H1 (cell line): Measurements from ENCODE around the gene GNAT1. TPM values are rescaled to one million over a fixed set of nuclear protein-coding genes. Genes with fewer than 3 reads are reported as not detected.

Experiments
- CTCF ChIA-PET: fragments of 300-600 bp; sonication (Branson Sonifier 250); formaldehyde crosslinking; loops from one replicate; lab custom pipeline; 2021; ENCODE audit not compliant: partially characterized antibody; lab: Charles Lee
- POLR2A ChIA-PET: fragments of 300-600 bp; sonication (Branson Sonifier 250); formaldehyde crosslinking; loops from one replicate; lab custom pipeline; 2021; ENCODE audit warnings: inconsistent platforms; ENCODE audit not compliant: partially characterized antibody; lab: Charles Lee
- DNase-seq, 2 experiments: peaks; one replicate each; pipeline versions ENCODE4 v3.0.0 to v3.0.0-alpha.2; 2010 to 2022; ENCODE audit warnings: low spot score in 2 of 2, low read depth in 1 of 2, mixed read lengths in 1 of 2
- FAIRE-seq: peaks from 2 replicates; lab custom pipeline; 2011; peaks lifted over from hg19 to GRCh38; lab: Jason Lieb, UNC
- H2AFZ ChIP-seq: 2 replicates; pipeline ENCODE4 v1.8.1; 2012; ENCODE audit warnings: low read length, inconsistent platforms
- H2AK5ac ChIP-seq: 2 replicates; pipeline ENCODE4 v1.6.1; 2013; ENCODE audit warnings: low read depth, low read length
- H2BK120ac ChIP-seq: replicated peaks from 2 replicates; pipeline ENCODE3; 2013; ENCODE audit warnings: low read depth, low read length, inconsistent platforms
- H2BK12ac ChIP-seq: 2 replicates; pipeline ENCODE4 v1.6.1; 2013; ENCODE audit warnings: low read depth, low read length
- H2BK15ac ChIP-seq: 2 replicates; pipeline ENCODE4 v1.6.1; 2013; ENCODE audit warnings: low read length
- H2BK20ac ChIP-seq: 2 replicates; pipeline ENCODE4 v1.6.1; 2013; ENCODE audit warnings: low read length
- H2BK5ac ChIP-seq: 2 replicates; pipeline ENCODE4 v1.6.1; 2013; ENCODE audit warnings: low read depth, low read length
- H3K14ac ChIP-seq: 2 replicates; pipeline ENCODE4 v1.6.1; 2013; ENCODE audit warnings: inconsistent platforms; ENCODE audit not compliant: insufficient read length
- H3K18ac ChIP-seq: 2 replicates; pipeline ENCODE4 v1.6.1; 2013; ENCODE audit warnings: low read length; ENCODE audit errors: extremely low read depth
- H3K23ac ChIP-seq: 2 replicates; pipeline ENCODE4 v1.6.1; 2013; ENCODE audit warnings: inconsistent platforms; ENCODE audit not compliant: insufficient read length
- H3K23me2 ChIP-seq: 2 replicates; pipeline ENCODE4 v1.6.1; 2013; ENCODE audit warnings: low read depth, low read length
- H3K27ac ChIP-seq: 2 replicates; pipeline ENCODE4 v1.6.1; 2011; ENCODE audit warnings: low read depth, low read length, inconsistent platforms
- H3K27me3 ChIP-seq, 4 experiments: replicated peaks in 1 of 4; 1 replicate in 1 of 4; 2 replicates in 3 of 4; pipeline versions ENCODE4 v1.6.1 to v1.8.1; 2011 to 2013; ENCODE audit warnings: low read length in 3 of 4, mild to moderate bottlenecking in 3 of 4, inconsistent platforms in 2 of 4, mixed read lengths in 2 of 4, moderate library complexity in 1 of 4; ENCODE audit not compliant: control insufficient read depth in 3 of 4, insufficient read depth in 3 of 4; ENCODE audit errors: extremely low read depth in 1 of 4
- H3K36me3 ChIP-seq, 4 experiments: 2 replicates each; pipeline versions ENCODE4 v1.6.1 to v1.8.1; 2011 to 2013; ENCODE audit warnings: mild to moderate bottlenecking in 4 of 4, low read length in 3 of 4, moderate library complexity in 2 of 4, control low read depth in 1 of 4, inconsistent platforms in 1 of 4; ENCODE audit not compliant: insufficient read depth in 4 of 4, control insufficient read depth in 2 of 4
- H3K4ac ChIP-seq: replicated peaks from 2 replicates; pipeline ENCODE3; 2013; ENCODE audit warnings: low read length, low read depth, mixed read lengths, inconsistent platforms; ENCODE audit not compliant: insufficient read length
- H3K4me1 ChIP-seq, 4 experiments: replicated peaks in 1 of 4; 1 replicate in 1 of 4; 2 replicates in 3 of 4; pipeline versions ENCODE4 v1.6.1 to v1.8.1; 2011 to 2013; ENCODE audit warnings: low read length in 3 of 4, inconsistent platforms in 2 of 4, mixed read lengths in 1 of 4; ENCODE audit not compliant: insufficient read depth in 4 of 4, control insufficient read depth in 3 of 4
- H3K4me2 ChIP-seq, 2 experiments: 2 replicates each; pipeline versions ENCODE4 v1.6.1 to v1.8.1; 2011 to 2013; ENCODE audit warnings: low read depth in 2 of 2, low read length in 2 of 2, control low read depth in 1 of 2, inconsistent platforms in 1 of 2, mild to moderate bottlenecking in 1 of 2; ENCODE audit not compliant: insufficient read depth in 1 of 2
- H3K4me3 ChIP-seq, 4 experiments: fragments of 200-600, 300-600 bp in 1 of 4; sonication (generic), shearing (Covaris generic), sonication (Bioruptor Twin) in 1 of 4; 2 replicates each; pipeline versions ENCODE4 v1.5.1 to v1.8.1; 2011 to 2016; ENCODE audit warnings: low read length in 4 of 4, low read depth in 3 of 4, control low read depth in 2 of 4, inconsistent platforms in 2 of 4, mild to moderate bottlenecking in 2 of 4, mixed read lengths in 1 of 4, moderate library complexity in 1 of 4; ENCODE audit not compliant: insufficient read depth in 2 of 4; ENCODE audit errors: extremely low read depth in 1 of 4
- H3K56ac ChIP-seq: replicated peaks from 2 replicates; pipeline ENCODE3; 2013; ENCODE audit warnings: low read depth, mild to moderate bottlenecking, mixed read lengths, low read length, inconsistent platforms; ENCODE audit not compliant: insufficient read length
- H3K79me1 ChIP-seq: 2 replicates; pipeline ENCODE4 v1.6.1; 2013; ENCODE audit warnings: low read depth, low read length, control low read depth
- H3K79me2 ChIP-seq, 2 experiments: 2 replicates each; pipeline versions ENCODE4 v1.6.1 to v1.8.1; 2012 to 2013; ENCODE audit warnings: low read length in 2 of 2, mild to moderate bottlenecking in 2 of 2, inconsistent platforms in 1 of 2; ENCODE audit not compliant: insufficient read depth in 2 of 2, control insufficient read depth in 1 of 2
- H3K9ac ChIP-seq, 4 experiments: replicated peaks in 1 of 4; 1 replicate in 1 of 4; 2 replicates in 3 of 4; pipeline versions ENCODE4 v1.6.1 to v1.8.1; 2011 to 2013; ENCODE audit warnings: low read depth in 3 of 4, low read length in 3 of 4, control low read depth in 2 of 4, mild to moderate bottlenecking in 2 of 4, moderate library complexity in 2 of 4, inconsistent platforms in 1 of 4; ENCODE audit errors: extremely low read depth in 1 of 4
- H3K9me3 ChIP-seq, 2 experiments: 2 replicates each; pipeline versions ENCODE4 v1.6.1 to v1.8.1; 2012 to 2013; ENCODE audit warnings: mild to moderate bottlenecking in 2 of 2, moderate library complexity in 2 of 2, control low read depth in 1 of 2, inconsistent platforms in 1 of 2, low read depth in 1 of 2, low read length in 1 of 2, mixed read lengths in 1 of 2; ENCODE audit not compliant: insufficient read depth in 2 of 2
- H4K20me1 ChIP-seq, 2 experiments: replicated peaks in 1 of 2; 2 replicates each; pipeline versions ENCODE3 to v1.8.1; 2011 to 2013; ENCODE audit warnings: inconsistent platforms in 2 of 2, low read length in 2 of 2, mild to moderate bottlenecking in 1 of 2; ENCODE audit not compliant: insufficient read depth in 2 of 2, control insufficient read depth in 1 of 2
- H4K5ac ChIP-seq: 2 replicates; pipeline ENCODE4 v1.6.1; 2013; ENCODE audit warnings: low read length, low read depth, mixed read lengths, inconsistent platforms; ENCODE audit not compliant: insufficient read length
- H4K8ac ChIP-seq: 2 replicates; pipeline ENCODE4 v1.8.0; 2013; ENCODE audit warnings: mild to moderate bottlenecking, moderate library complexity, low read length, inconsistent platforms; ENCODE audit not compliant: insufficient read depth; ENCODE audit errors: extremely low read depth
- H4K91ac ChIP-seq: replicated peaks from 2 replicates; pipeline ENCODE3; 2013; ENCODE audit warnings: low read length, mixed read lengths, inconsistent platforms; ENCODE audit not compliant: insufficient read length
- CTBP2 ChIP-seq: IDR thresholded peaks from 2 replicates; pipeline ENCODE4 v1.7.0; 2011; ENCODE audit warnings: borderline replicate concordance, mild to moderate bottlenecking, moderate library complexity, mixed read lengths, low read length; ENCODE audit not compliant: insufficient read depth, insufficient read length
- KDM1A ChIP-seq: fragments of 200-600, 300-600 bp; sonication (generic); IDR thresholded peaks from 2 replicates; pipeline ENCODE4 v1.7.1; 2016; ENCODE audit warnings: mild to moderate bottlenecking, low read length, borderline replicate concordance
- SIN3A ChIP-seq, 2 experiments: IDR thresholded peaks in 1 of 2; conservative IDR thresholded peaks in 1 of 2; 2 replicates each; pipeline ENCODE4 v1.6.1; 2011 to 2012; ENCODE audit warnings: low read length in 2 of 2, improper control_type of control experiment in 1 of 2, low read depth in 1 of 2, mild to moderate bottlenecking in 1 of 2
- TAF1 ChIP-seq: IDR thresholded peaks from 2 replicates; pipeline ENCODE4 v1.6.1; 2011; ENCODE audit warnings: mild to moderate bottlenecking, low read depth, low read length
- WGBS, 2 experiments: shearing (Covaris generic) in 1 of 2; methylation state at CpG; one replicate each; pipeline versions ENCODE4 v1.1.6 to v1.1.7; 2013 to 2015; ENCODE audit warnings: low lambda C conversion rate in 2 of 2, mixed read lengths in 2 of 2, inconsistent platforms in 1 of 2, low coverage in 1 of 2, missing lambda C conversion rate in 1 of 2; ENCODE audit not compliant: insufficient replicate concordance in 2 of 2, insufficient coverage in 1 of 2, insufficient read length in 1 of 2; ENCODE audit errors: extremely low coverage in 1 of 2, missing lambda C conversion rate in 1 of 2; 5-methylcytosine and 5-hydroxymethylcytosine counted together
- polyA plus RNA-seq, 7 experiments: library from polyadenylated mRNA; depleted of rRNA in 3 of 7; stranded (reverse) in 5 of 7; unstranded in 2 of 7; fragments of >200 nt in 5 of 7; fragments of 200-250 nt in 2 of 7; gene quantifications; 1 replicate in 5 of 7; 2 replicates in 1 of 7; 4 replicates in 1 of 7; pipeline versions ENCODE4 v1.2.1 to v1.2.3, GENCODE V29; 2011 to 2013; ENCODE audit warnings: missing spikeins in 2 of 7, mixed read lengths in 2 of 7
- total RNA-seq: library from RNA; stranded (reverse); fragmentation: NEBNext Ultra II Directional; extraction: Animal tissue kit (Norgen Biotek cat#: 25700); gene quantifications from 2 replicates; pipeline ENCODE4 v1.2.1, GENCODE V29; 2021
- TF ChIP-seq, protein P1 (sequence below): IDR thresholded peaks from 2 replicates; pipeline ENCODE4 v1.6.1; 2012; ENCODE audit warnings: inconsistent platforms

GNAT1 gene
- total and polyA plus RNA-seq, 2 of the 8 experiments (the other 6 are each of a cell fraction or from before 2014, with no cell fraction given) = 0.08 TPM; not detected in 1

DNA sequence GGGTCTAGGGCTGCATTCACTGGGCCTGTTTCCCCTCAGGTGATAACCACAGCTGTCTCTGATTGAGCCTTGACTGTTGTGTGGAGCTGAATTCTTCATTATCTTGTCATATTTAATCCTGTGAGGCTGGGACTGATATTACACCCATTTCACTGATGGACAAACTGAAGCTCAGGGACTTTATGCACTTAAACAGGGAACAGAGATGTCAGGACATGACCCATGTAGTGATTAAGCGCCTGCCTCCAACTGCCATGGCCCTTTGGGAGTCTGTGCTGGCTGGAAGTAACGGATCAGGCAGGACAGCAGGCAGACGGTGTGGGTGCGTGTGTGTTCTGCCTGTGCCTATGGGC lies 52.1 kb downstream of the GNAT1 start:
- no peak overlapping the region for H3K23ac ChIP-seq
- peaks cover 12 to 70% (median 61%) of the 10 kb centered on the region in 4 experiments for H3K4me1 ChIP-seq
- H4K91ac ChIP-seq = peak overlapping the region; percentile 71
- H3K4me2 ChIP-seq = no peak overlapping the region
- H3K23me2 ChIP-seq = peaks cover 5% of the 10 kb centered on the region; the same call in 1 of the 2 replicates
- H3K18ac ChIP-seq = peak overlapping the region; percentile 44; the same call in 1 of the 2 replicates
- peak overlapping the region; percentile 95; the same call in 1 of the 2 replicates for H2BK15ac ChIP-seq
- H4K5ac ChIP-seq = no peak overlapping the region
- peak overlapping the region; percentile 34; the same call in 1 of the 2 replicates for H2BK20ac ChIP-seq
- peak overlapping the region; percentile 65 for H3K27ac ChIP-seq
- H2BK12ac ChIP-seq = 0 out of 2 replicates have a peak overlapping the region, but pooled peaks have one; percentile 19
- DNase-seq = no peak
- no peak overlapping the region for H3K56ac ChIP-seq
- TF ChIP-seq TAF1 (no peak), CTBP2 (no peak), SIN3A (conservative IDR thresholded peaks at IDR 0.05 in 1 of 2, IDR thresholded peaks at IDR 0.05 in 1 of 2; ENCODE audit: low read depth in 1 of 2, low read length in 2 of 2) (no peak), KDM1A (peak; percentile 60; the same call in 1 of the 2 replicates)
- TF ChIP-seq, protein P1, sequence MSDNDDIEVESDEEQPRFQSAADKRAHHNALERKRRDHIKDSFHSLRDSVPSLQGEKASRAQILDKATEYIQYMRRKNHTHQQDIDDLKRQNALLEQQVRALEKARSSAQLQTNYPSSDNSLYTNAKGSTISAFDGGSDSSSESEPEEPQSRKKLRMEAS = no peak
- H3K4me3 ChIP-seq = no peak overlapping the region
- no peaks in the 10 kb centered on the region for H3K9me3 ChIP-seq
- POLR2A ChIA-PET = interaction anchor here (1.1 to 3.4 kb wide), 7 partner anchors 10 to 52 kb away, joined by 3 to 14 read pairs (median 4); partner anchors contain the start of gene GNAT1
- H4K20me1 ChIP-seq = peaks cover 21 to 34% of the 10 kb centered on the region in 2 experiments
- FAIRE-seq = no peak
- H3K36me3 ChIP-seq = peaks cover 0 to 3% (median 2%) of the 10 kb centered on the region in 4 experiments; a peak in 2 of 8 replicates
- no peak overlapping the region for H3K14ac ChIP-seq
- H3K9ac ChIP-seq = no peak overlapping the region
- peak overlapping the region; percentile 15 for H3K4ac ChIP-seq
- H4K8ac ChIP-seq = no peak overlapping the region
- H3K79me2 ChIP-seq = peaks cover 31 to 91% of the 10 kb centered on the region in 2 experiments
- peak overlapping the region; percentile 55; the same call in 1 of the 2 replicates for H2BK5ac ChIP-seq
- CTCF ChIA-PET = interaction anchor here (1.4 to 53.5 kb wide), 4 partner anchors 16 to 124 kb away, joined by 4 to 2149 read pairs (median 1135); partner anchors contain the start of genes GNAI2, GNAT1, LSMEM2 and SEMA3B
- H2AK5ac ChIP-seq = no peak overlapping the region
- H3K27me3 ChIP-seq = no peaks in the 10 kb centered on the region
- H2AFZ ChIP-seq = no peak overlapping the region
- WGBS, 2 experiments = 90% methylated on average over 4 of the region's 4 CpGs; no CpG with 5 or more reads in 1 of the 2 experiments
- peaks cover 26% of the 10 kb centered on the region for H3K79me1 ChIP-seq
- peak overlapping the region; percentile 5 for H2BK120ac ChIP-seq
